GM18508 (cell line): ENCODE measurements around the gene SZT2.
"Not testable (repeated sequence)": the region's sequence is repeated elsewhere in the genome, so short reads cannot be mapped to it uniquely, and the experiment has no call there.

Source experiments
- ATAC-seq: cut with Tn5 transposase; IDR thresholded peaks from one replicate; pipeline ENCODE4 v1.9.1; 2021; ENCODE audit warnings: moderate number of reproducible peaks; ENCODE audit not compliant: insufficient read depth, unreplicated experiment

The SZT2 gene

GRCh38 chr1:43475611-43476401 lies 86.1 kb downstream of the SZT2 start:
- not testable (repeated sequence) for ATAC-seq

GRCh38 chr1:43477716-43478115 lies 88.0 kb downstream of the SZT2 start:
- ATAC-seq = no peak

DNA sequence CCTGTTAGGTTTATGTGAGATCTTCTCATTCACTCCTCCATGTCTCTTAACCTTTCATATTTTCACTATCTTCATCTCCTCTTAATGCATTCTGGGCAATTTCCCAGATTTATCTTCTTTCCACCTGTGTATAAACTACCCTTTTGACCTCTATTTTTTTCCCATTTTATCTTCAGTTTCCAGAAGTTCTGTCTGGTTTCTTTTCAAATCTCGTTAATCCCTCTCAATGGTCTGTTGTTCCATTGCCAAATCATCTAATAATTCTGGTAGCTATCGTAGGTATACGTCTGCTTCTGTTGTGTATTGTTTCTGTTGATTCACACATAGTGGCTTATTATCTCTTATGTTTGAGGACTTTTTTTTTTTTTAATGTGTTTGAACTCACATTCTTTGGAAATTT lies 89.7 kb downstream of the SZT2 start:
- ATAC-seq = no peak

GRCh38 chr1:43481491-43481890 lies 91.8 kb downstream of the SZT2 start:
- no peak for ATAC-seq

GRCh38 chr1:43482215-43482614 lies 92.5 kb downstream of the SZT2 start:
- ATAC-seq = no peak

GRCh38 chr1:43484367-43484766 lies 94.7 kb downstream of the SZT2 start:
- ATAC-seq = no peak

DNA sequence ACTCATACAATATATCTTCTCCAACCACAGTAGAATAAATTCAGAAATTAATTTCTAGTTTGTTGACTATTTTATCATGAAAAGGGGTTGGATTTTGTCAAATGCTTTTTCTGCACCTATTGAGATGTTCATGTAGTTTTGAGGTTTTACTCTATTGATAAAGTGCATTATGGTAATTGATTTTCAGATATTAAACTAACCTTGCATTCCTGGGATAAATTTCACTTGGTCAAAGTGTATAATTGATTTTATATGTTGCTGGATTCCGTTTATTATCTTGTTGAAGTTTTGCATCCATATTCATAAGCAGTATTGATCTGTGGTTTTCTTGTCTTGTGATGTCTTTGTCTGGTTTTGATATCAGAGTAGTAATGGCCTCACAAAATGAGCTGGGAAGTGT lies 98.5 kb downstream of the SZT2 start:
- ATAC-seq = no peak

- ATAC-seq = no peak
Observed at GRCh38 chr1:43491061-43491460, 101.4 kb downstream of the SZT2 start.

DNA sequence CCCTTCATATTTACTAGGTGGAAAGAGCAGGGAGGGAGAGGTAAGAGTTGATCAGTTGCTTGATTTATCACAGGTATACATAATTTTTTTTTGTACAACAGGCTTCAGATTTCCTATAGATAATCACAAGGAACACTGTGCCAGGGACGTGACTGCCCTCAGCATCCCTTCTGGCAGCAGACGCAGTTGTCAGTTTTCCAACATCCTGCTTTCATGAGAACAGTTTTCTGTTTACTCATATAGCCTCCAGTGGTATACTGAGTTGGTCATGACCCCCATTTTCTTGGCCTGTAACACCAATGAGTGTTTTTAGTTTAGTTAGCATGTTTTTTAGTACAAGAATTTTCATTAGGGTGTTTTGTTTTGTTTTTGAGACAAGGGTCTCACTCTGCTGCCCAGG lies 103.1 kb downstream of the SZT2 start:
- ATAC-seq = no peak

DNA sequence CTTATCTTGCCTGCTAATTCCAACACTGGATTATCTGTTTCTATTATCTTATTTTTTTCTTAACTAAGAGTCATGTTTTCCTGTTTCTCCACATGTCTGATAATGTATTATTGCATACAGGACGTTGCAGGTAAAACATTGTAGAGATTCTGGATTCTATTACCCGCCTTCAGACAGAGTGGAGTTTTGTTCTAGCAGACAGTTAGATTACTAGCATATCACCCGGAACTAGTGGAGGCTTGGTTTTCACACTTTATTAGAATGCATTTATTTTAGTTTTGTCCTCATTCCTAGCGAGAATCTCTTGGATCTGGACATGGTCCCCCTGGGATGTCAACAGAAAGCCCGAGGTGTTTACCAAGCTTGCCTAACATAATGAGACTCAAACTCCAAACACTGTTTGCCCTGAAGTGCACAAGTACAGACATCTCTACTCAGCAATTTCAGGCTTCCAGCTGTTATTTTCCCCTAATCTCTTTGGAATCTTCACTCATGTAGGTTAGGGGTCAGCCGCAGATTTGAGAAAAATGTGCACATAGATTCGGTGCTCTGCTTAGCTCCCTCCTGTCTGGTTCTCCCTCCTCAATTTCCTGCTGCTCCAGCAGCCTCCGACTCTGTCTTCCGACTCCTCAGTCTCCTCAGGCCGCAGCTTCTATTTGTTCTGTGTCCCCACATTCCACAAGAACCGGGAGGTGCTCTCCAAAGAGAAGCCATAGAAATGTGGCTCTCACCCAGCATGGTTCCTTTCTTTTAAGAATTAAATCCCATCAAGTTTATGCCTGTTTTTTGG lies 104.2 kb downstream of the SZT2 start:
- ATAC-seq = no peak

DNA sequence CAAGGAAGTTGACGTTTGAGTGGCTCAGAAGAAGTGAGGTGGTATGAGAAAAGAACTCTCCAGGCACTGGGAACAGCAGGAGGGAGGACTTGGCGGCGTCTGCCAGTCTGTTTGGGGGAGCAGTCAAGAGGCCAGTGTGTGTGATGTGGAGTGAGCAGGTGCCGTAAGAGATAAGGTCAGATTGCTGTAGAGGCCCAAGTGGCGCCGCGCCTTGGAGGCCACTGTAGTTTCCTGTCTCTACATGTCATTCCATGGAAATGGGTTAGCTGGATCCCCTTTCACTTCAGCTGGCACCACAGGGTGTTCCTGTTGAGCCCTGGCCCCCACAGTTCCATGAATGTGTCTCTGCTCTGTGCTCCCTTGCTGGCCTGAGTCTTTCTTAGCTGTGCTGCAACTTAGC lies 105.5 kb downstream of the SZT2 start:
- ATAC-seq = no peak

GRCh38 chr1:43499898-43500297 lies 110.2 kb downstream of the SZT2 start:
- no peak for ATAC-seq

- ATAC-seq = not testable (repeated sequence)
Observed at GRCh38 chr1:43501806-43502205, 112.1 kb downstream of the SZT2 start.

DNA sequence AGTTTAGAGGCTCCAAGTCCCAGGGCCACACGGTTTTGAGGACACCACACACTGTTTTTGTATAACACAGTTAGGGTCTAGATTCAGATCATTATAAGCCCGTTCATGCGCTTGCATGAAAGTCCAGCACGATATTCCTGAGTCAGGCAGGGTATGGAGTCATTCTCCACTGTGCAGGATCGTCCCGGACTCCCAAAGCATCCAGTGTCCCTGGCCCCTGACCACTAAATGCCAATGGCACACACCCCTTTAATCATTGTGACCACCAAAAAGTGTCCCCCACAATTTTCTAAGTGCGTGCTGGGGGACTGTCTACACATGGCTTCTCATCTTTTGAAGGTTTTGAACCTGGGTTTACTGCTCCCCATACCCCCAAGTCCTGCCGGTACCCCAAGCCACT lies 113.8 kb downstream of the SZT2 start:
- ATAC-seq = no peak
